GM12878 (cell line): Measurements from ENCODE around the gene RAP2B. TPM values are rescaled to one million over a fixed set of nuclear protein-coding genes. Genes with fewer than 3 reads are reported as not detected.

ENCODE experiments used
- BACH1 ChIP-seq: fragments of 450-650 bp; IDR thresholded peaks from 2 replicates; pipeline ENCODE4 v1.6.1; 2017; ENCODE audit warnings: mild to moderate bottlenecking, borderline replicate concordance
- EZH2 ChIP-seq: IDR thresholded peaks from 2 replicates; pipeline ENCODE4 v1.6.1; 2012; ENCODE audit warnings: low read depth, mild to moderate bottlenecking, control low read depth, inconsistent platforms, low read length, borderline replicate concordance; ENCODE audit not compliant: control insufficient read depth
- FOXK2 ChIP-seq: fragments of 450-650 bp; IDR thresholded peaks from 2 replicates; pipeline ENCODE4 v1.6.1; 2017; ENCODE audit warnings: mild to moderate bottlenecking, moderate library complexity
- MTA2 ChIP-seq: fragments of 450-650 bp; IDR thresholded peaks from 2 replicates; pipeline ENCODE4 v1.6.1; 2016; ENCODE audit warnings: low read depth, mild to moderate bottlenecking, moderate library complexity
- MXI1 ChIP-seq: fragments of 150-350 bp; IDR thresholded peaks from 2 replicates; pipeline ENCODE4 v1.6.1; 2011; ENCODE audit warnings: low read depth, mild to moderate bottlenecking, inconsistent platforms, low read length, improper control_type of control experiment
- PAX5 ChIP-seq: IDR thresholded peaks from 2 replicates; pipeline ENCODE4 v1.6.1; 2011; ENCODE audit warnings: low read depth, low read length, borderline replicate concordance
- RCOR1 ChIP-seq: conservative IDR thresholded peaks from 2 replicates; pipeline ENCODE4 v1.6.1; 2012; ENCODE audit warnings: low read depth, low read length, improper control_type of control experiment
- RELA ChIP-seq: fragments of 450-650 bp; IDR thresholded peaks from 2 replicates; pipeline ENCODE4 v1.8.0; 2014; ENCODE audit warnings: borderline replicate concordance; ENCODE audit not compliant: partially characterized antibody
- RELB ChIP-seq: fragments of 450-650 bp; IDR thresholded peaks from 2 replicates; pipeline ENCODE4 v1.6.1; 2017; ENCODE audit warnings: low read depth, mild to moderate bottlenecking, moderate library complexity
- REST ChIP-seq: IDR thresholded peaks from 2 replicates; pipeline ENCODE4 v1.6.1; 2012; ENCODE audit warnings: mild to moderate bottlenecking, low read depth, low read length
- STAT1 ChIP-seq: fragments of 450-650 bp; conservative IDR thresholded peaks from 2 replicates; pipeline ENCODE4 v1.6.1; 2014; ENCODE audit warnings: antibody characterized with exemption, mild to moderate bottlenecking
- SUPT20H ChIP-seq: IDR thresholded peaks from 2 replicates; pipeline ENCODE4 v1.6.1; 2011; ENCODE audit warnings: low read depth, mild to moderate bottlenecking, low read length, moderate library complexity, borderline replicate concordance; ENCODE audit not compliant: control insufficient read depth
- YBX1 ChIP-seq: fragments of 450-650 bp; IDR thresholded peaks from 2 replicates; pipeline ENCODE4 v1.6.1; 2016; ENCODE audit warnings: antibody characterized with exemption
- YY1 ChIP-seq: IDR thresholded peaks from 2 replicates; pipeline ENCODE4 v1.6.1; 2011; ENCODE audit warnings: low read depth, mild to moderate bottlenecking, low read length
- ZZZ3 ChIP-seq: IDR thresholded peaks from 2 replicates; pipeline ENCODE4 v1.6.1; 2011; ENCODE audit warnings: low read depth; ENCODE audit not compliant: control insufficient read depth, insufficient read length
- polyA plus RNA-seq, 11 experiments: library from polyadenylated mRNA; depleted of rRNA in 4 of 11; unstranded in 6 of 11; stranded (reverse) in 5 of 11; fragments of >200 nt; fragmentation: Nextera tagmentation in 4 of 11; fragmentation: Illumina TruSeq in 1 of 11; extraction: Ambion mirVana in 4 of 11; extraction: Trizol in 1 of 11; gene quantifications; 1 replicate in 1 of 11; 2 replicates in 10 of 11; pipeline versions ENCODE4 v1.2.1 to v1.2.3, GENCODE V29; 2011 to 2016; ENCODE audit warnings: inconsistent platforms in 2 of 11, missing spikeins in 2 of 11, low read depth in 1 of 11
- total RNA-seq, 4 experiments: library from RNA; depleted of rRNA in 3 of 4; stranded (reverse); fragments of >200 nt in 3 of 4; fragmentation: Illumina TruSeq in 1 of 4; extraction: Trizol in 1 of 4; gene quantifications; 2 replicates each; pipeline versions ENCODE4 v1.2.1 to v1.2.3, GENCODE V29; 2013 to 2021

Gene RAP2B
- total and polyA plus RNA-seq, 10 of the 15 experiments (the other 5 are each of a cell fraction or from before 2014, with no cell fraction given) = 5.9 to 21.3 (median 12.0) TPM

GRCh38 chr3:153160451-153161137 lies 1.4 kb upstream of the RAP2B start (continued):
- TF ChIP-seq RELB (0 out of 2 replicates have a peak, but pooled peaks have one; percentile 36), YBX1 (no peak), ZZZ3 (no peak), EZH2 (no peak), RCOR1 (no peak), STAT1 (0 out of 2 replicates have a peak, but pooled peaks have one; percentile 39), MXI1 (peak; percentile 59; the same call in 1 of the 2 replicates), PAX5 (peak; percentile 63; the same call in 1 of the 2 replicates), BACH1 (peak; percentile 78), YY1 (0 out of 2 replicates have a peak, but pooled peaks have one; percentile 20), SUPT20H (no peak), FOXK2 (no peak), RELA (no peak), MTA2 (peak; percentile 73; the same call in 1 of the 2 replicates), REST (0 out of 2 replicates have a peak, but pooled peaks have one; percentile 23)
